Type B pancreatic cell (in vitro differentiated cells): ENCODE data around the gene GIMD1. TPM values are rescaled to one million over a fixed set of nuclear protein-coding genes. Genes with fewer than 3 reads are reported as not detected.
A peak's percentile ranks its signal among the peaks of the same experiment; 100 is the strongest.

Experiments used
- DNase-seq: peaks from one replicate; pipeline ENCODE4 v3.0.0; 2021; ENCODE audit warnings: mixed read lengths; ENCODE audit not compliant: unreplicated experiment; ENCODE audit errors: extremely low spot score
- H3K27ac Mint-ChIP-seq: 2 replicates; pipeline ENCODE4 v1.8.0; 2021; ENCODE audit warnings: mild to moderate bottlenecking, mixed read lengths
- H3K27me3 Mint-ChIP-seq: 2 replicates; pipeline ENCODE4 v1.8.0; 2021; ENCODE audit warnings: mixed read lengths
- H3K36me3 Mint-ChIP-seq: 2 replicates; pipeline ENCODE4 v1.8.0; 2021; ENCODE audit warnings: mixed read lengths
- H3K4me1 Mint-ChIP-seq: one replicate; pipeline ENCODE4 v1.8.0; 2021; ENCODE audit warnings: mixed read lengths; ENCODE audit not compliant: unreplicated experiment
- H3K4me3 Mint-ChIP-seq: 2 replicates; pipeline ENCODE4 v1.8.0; 2021; ENCODE audit warnings: mild to moderate bottlenecking, mixed read lengths
- H3K9me3 Mint-ChIP-seq: 2 replicates; pipeline ENCODE4 v1.8.0; 2021; ENCODE audit warnings: mixed read lengths
- CTCF ChIP-seq: fragments of 200-600 bp; sonication (generic); conservative IDR thresholded peaks from 2 replicates; pipeline ENCODE4 v1.5.0; 2021; ENCODE audit warnings: antibody characterized with exemption, mild to moderate bottlenecking
- total RNA-seq: library from RNA; stranded (reverse); gene quantifications from 2 replicates; pipeline ENCODE4 v1.2.1, GENCODE V29; 2021; ENCODE audit warnings: low replicate concordance

GIMD1 gene
- total RNA-seq, 1 donor from 2014 or later = not detected

DNA sequence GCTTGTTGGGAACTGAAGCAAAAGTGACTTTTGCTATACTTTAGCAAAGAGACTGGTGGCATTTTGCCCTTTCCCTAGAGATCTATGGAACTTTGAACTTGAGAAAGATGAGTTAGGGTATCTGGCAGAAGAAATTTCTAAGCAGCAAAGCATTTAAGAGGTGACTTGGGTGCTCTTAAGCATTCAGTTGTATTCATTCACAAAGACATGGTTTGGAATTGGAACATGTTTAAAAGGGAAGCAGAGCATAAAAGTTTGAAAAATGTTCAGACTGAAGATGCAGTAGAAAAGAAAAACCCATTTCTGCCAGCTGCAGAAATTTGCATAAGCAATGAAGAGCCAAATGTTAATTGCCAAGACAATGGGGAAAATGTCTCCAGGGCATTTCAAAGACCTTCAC, 30.7 kb downstream of the GIMD1 start:
- Mint-ChIP-seq H3K9me3 (peaks cover 7% of the 10 kb centered on the region), H3K4me3 (no peak overlapping the region), H3K27ac (no peak overlapping the region), H3K27me3 (no peaks in the 10 kb centered on the region), H3K36me3 (peaks cover 68% of the 10 kb centered on the region), H3K4me1 (peaks cover 4% of the 10 kb centered on the region)
- DNase-seq = no peak
- TF ChIP-seq CTCF = no peak

DNA sequence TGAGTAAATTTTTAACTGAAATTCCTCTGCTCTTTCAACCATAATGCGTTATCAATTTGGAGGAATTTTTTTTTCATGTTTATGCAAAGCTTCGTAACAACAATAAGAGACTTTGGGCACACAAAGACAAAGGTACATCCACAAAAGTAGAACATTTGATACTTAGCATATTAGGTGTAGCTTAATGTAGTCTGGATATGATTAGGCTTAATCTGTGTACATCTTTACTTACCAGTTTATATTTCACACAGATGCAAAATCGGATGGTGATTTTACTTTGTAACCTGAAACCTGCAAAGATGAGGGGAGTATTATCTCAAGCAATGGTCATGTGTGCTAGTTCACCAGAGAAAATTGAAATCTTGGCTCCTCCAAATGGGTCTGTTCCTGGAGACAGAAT, 32.0 kb downstream of the GIMD1 start:
- no peaks in the 10 kb centered on the region for H3K27me3 Mint-ChIP-seq
- no peak overlapping the region for H3K4me3 Mint-ChIP-seq
- peaks cover 4% of the 10 kb centered on the region for H3K4me1 Mint-ChIP-seq
- TF ChIP-seq CTCF = no peak
- H3K36me3 Mint-ChIP-seq = peaks cover 70% of the 10 kb centered on the region
- peaks cover 7% of the 10 kb centered on the region for H3K9me3 Mint-ChIP-seq
- DNase-seq = no peak
- no peak overlapping the region for H3K27ac Mint-ChIP-seq

- Mint-ChIP-seq H3K36me3 (peaks cover 61% of the 10 kb centered on the region), H3K9me3 (no peaks in the 10 kb centered on the region), H3K27ac (no peak overlapping the region), H3K27me3 (no peaks in the 10 kb centered on the region), H3K4me1 (peaks cover 4% of the 10 kb centered on the region), H3K4me3 (no peak overlapping the region)
- TF ChIP-seq CTCF = no peak
- DNase-seq = no peak
Observed at GRCh38 chr4:106334741-106335470, 33.7 kb downstream of the GIMD1 start.

GRCh38 chr4:106333186-106333585, 35.4 kb downstream of the GIMD1 start:
- no peak overlapping the region for H3K4me3 Mint-ChIP-seq
- H3K36me3 Mint-ChIP-seq = peaks cover 56% of the 10 kb centered on the region
- H3K27me3 Mint-ChIP-seq = no peaks in the 10 kb centered on the region
- DNase-seq = no peak
- peak overlapping the region; percentile 48 for H3K27ac Mint-ChIP-seq
- H3K9me3 Mint-ChIP-seq = no peaks in the 10 kb centered on the region
- H3K4me1 Mint-ChIP-seq = peaks cover 4% of the 10 kb centered on the region
- no peak for TF ChIP-seq CTCF

- DNase-seq = no peak
- Mint-ChIP-seq H3K4me3 (no peak overlapping the region), H3K27me3 (no peaks in the 10 kb centered on the region), H3K27ac (no peak overlapping the region), H3K4me1 (peaks cover 4% of the 10 kb centered on the region), H3K36me3 (peaks cover 35% of the 10 kb centered on the region), H3K9me3 (no peaks in the 10 kb centered on the region)
- TF ChIP-seq CTCF = peak; percentile 80
Observed at GRCh38 chr4:106329041-106329618, 39.4 kb downstream of the GIMD1 start.
